Thoracic aorta (tissue), 2 donors: ENCODE results near the gene RNPEPL1. TPM values are rescaled to one million over a fixed set of nuclear protein-coding genes. Genes with fewer than 3 reads are reported as not detected.

Experiments
- ATAC-seq: fragments of 150-250 bp; one replicate; pipeline ENCODE4 v1.8.0; 2017; ENCODE audit warnings: low read depth; ENCODE audit not compliant: insufficient number of reproducible peaks, low FRiP score
- DNase-seq: peaks from one replicate; pipeline ENCODE4 v3.0.0-alpha.2; 2020; ENCODE audit warnings: low spot score
- H3K27ac ChIP-seq, 2 donors: fragments of 200-600 bp; sonication (generic); 1 replicate in 1 of 2; 2 replicates in 1 of 2; pipeline ENCODE4 v1.5.1; 2016; ENCODE audit warnings: mild to moderate bottlenecking in 2 of 2, moderate library complexity in 2 of 2
- H3K27me3 ChIP-seq: fragments of 200-600 bp; sonication (generic); replicated peaks from 2 replicates; pipeline ENCODE4 v1.6.0; 2016; ENCODE audit warnings: mild to moderate bottlenecking; ENCODE audit not compliant: insufficient read depth
- H3K36me3 ChIP-seq: fragments of 200-600 bp; sonication (generic); one replicate; pipeline ENCODE4 v1.5.1; 2016
- H3K4me1 ChIP-seq, 2 donors: fragments of 200-600 bp; sonication (generic); 1 replicate in 1 of 2; 2 replicates in 1 of 2; pipeline versions ENCODE4 v1.5.1 to v1.6.0; 2016; ENCODE audit warnings: low read depth in 2 of 2, mild to moderate bottlenecking in 1 of 2; ENCODE audit not compliant: control insufficient read depth in 1 of 2
- H3K4me3 ChIP-seq: fragments of 200-600 bp; sonication (generic); 2 replicates; pipeline ENCODE4 v1.5.1; 2016; ENCODE audit warnings: mild to moderate bottlenecking
- H3K9me3 ChIP-seq: fragments of 200-600 bp; sonication (generic); 2 replicates; pipeline ENCODE4 v1.5.1; 2016
- CTCF ChIP-seq: fragments of 200-600 bp; sonication (generic); IDR thresholded peaks from one replicate; pipeline ENCODE4 v1.5.1; 2019; ENCODE audit warnings: antibody characterized with exemption
- total RNA-seq, 2 donors: library from RNA; depleted of rRNA; stranded (reverse); fragments of >200 nt; gene quantifications; one replicate each; pipeline versions ENCODE4 v1.1.0 to v1.2.3, GENCODE V29; 2016

The RNPEPL1 gene
- total RNA-seq, 2 donors from 2014 or later, result 71.1 to 101 TPM

GRCh38 chr2:240585101-240585500, 16.8 kb downstream of the RNPEPL1 start:
- ATAC-seq (no peak), DNase-seq (no peak)
- H3K27me3 ChIP-seq, result no peaks in the 10 kb centered on the region
- H3K4me1 ChIP-seq, result peaks cover 27 to 34% of the 10 kb centered on the region in 2 donors
- H3K9me3 ChIP-seq, result no peaks in the 10 kb centered on the region
- no peak for TF ChIP-seq CTCF
- H3K36me3 ChIP-seq, result no peaks in the 10 kb centered on the region
- peak overlapping the region; percentile 91 for H3K4me3 ChIP-seq
- H3K27ac ChIP-seq, result no peak overlapping the region

GRCh38 chr2:240585681-240586197, 17.5 kb downstream of the RNPEPL1 start:
- no peak for DNase-seq
- peaks cover 3% of the 10 kb centered on the region for H3K36me3 ChIP-seq
- peak overlapping the region; percentile 91 for H3K4me3 ChIP-seq
- no peak for ATAC-seq
- H3K27ac ChIP-seq, result peak overlapping the region; percentile 88 to 95
- no peaks in the 10 kb centered on the region for H3K27me3 ChIP-seq
- H3K9me3 ChIP-seq, result no peaks in the 10 kb centered on the region
- H3K4me1 ChIP-seq, result peaks cover 22 to 34% of the 10 kb centered on the region in 2 donors
- no peak for TF ChIP-seq CTCF

GRCh38 chr2:240586198-240586918, 18.1 kb downstream of the RNPEPL1 start, which contains the start of gene CAPN10:
Gene CAPN10, plus strand, starts transcription at chr2:240586734. Its CDS starts 178 bp downstream, at chr2:240586912.
- no peak for TF ChIP-seq CTCF
- peaks cover 9% of the 10 kb centered on the region for H3K36me3 ChIP-seq
- peaks cover 22 to 34% of the 10 kb centered on the region in 2 donors for H3K4me1 ChIP-seq
- peak; percentile 95 for DNase-seq
- H3K4me3 ChIP-seq, result peak within 1 kb of the TSS; percentile 91
- H3K9me3 ChIP-seq, result no peaks in the 10 kb centered on the region
- H3K27ac ChIP-seq, result peak within 1 kb of the TSS; percentile 88 to 95
- no peaks in the 10 kb centered on the region for H3K27me3 ChIP-seq
- peak; percentile 85 for ATAC-seq

GRCh38 chr2:240586919-240587800, 18.9 kb downstream of the RNPEPL1 start:
- no peak for TF ChIP-seq CTCF

More at GRCh38 chr2:240586919-240587800, 18.9 kb downstream of the RNPEPL1 start:
- peaks cover 22 to 34% of the 10 kb centered on the region in 2 donors for H3K4me1 ChIP-seq
- no peaks in the 10 kb centered on the region for H3K27me3 ChIP-seq
- peak overlapping the region in 1 of 2 donors; percentile 95 for H3K27ac ChIP-seq
- peak overlapping the region; percentile 91 for H3K4me3 ChIP-seq
- H3K36me3 ChIP-seq, result peaks cover 15% of the 10 kb centered on the region
- H3K9me3 ChIP-seq, result no peaks in the 10 kb centered on the region
- ATAC-seq (no peak), DNase-seq (no peak)
